HG02763 (cell line): ENCODE results near the gene SLC38A6.
A peak's percentile ranks its signal among the peaks of the same experiment; 100 is the strongest.

Experiments
- ATAC-seq: cut with Tn5 transposase; IDR thresholded peaks from one replicate; pipeline ENCODE4 v1.9.1; 2021; ENCODE audit warnings: mild to moderate bottlenecking, moderate library complexity; ENCODE audit not compliant: unreplicated experiment

Gene SLC38A6

DNA sequence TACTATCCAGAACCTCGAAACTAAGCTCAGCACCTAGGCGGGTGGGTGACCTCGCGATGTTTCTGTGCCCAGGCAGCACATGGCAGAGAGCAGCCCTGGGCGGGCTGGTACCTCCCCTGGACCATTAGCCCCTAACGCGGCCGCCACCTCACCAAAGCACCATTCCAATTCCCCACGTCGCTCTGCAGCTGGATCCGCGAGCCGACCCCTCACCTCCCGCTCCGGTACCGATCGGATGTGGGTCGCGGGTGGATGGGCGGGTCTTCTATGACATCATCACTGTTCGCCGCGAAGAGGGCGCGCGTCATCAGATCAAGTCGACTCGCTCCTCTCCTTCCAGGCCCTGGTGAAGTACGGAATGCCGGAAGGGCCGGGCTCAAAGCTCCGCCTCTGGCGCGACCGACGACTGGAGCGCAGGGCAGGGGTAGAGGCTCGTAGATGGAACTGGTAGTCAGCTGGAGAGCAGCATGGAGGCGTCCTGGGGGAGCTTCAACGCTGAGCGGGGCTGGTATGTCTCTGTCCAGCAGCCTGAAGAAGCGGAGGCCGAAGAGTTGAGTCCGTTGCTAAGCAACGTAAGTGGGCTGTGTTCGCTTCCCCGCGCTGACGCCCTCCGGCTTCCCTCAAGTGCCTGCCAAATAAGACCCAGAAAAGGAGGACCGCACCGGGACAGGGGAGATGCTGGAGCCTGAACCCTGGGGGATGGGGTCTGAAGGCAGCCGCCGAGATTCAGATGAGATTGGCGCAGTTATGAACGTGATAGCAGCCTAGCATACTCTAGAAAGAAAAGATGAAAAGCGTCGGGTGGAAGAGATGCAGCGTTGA lies at the start of gene SLC38A6, which contains the start of gene TRMT5:
SLC38A6 (plus strand) TSS at position 435 of the 822 bp plus-strand sequence; CDS start at position 468, 33 bp downstream.
TRMT5 (minus strand) TSS at position 269 of the 822 bp plus-strand sequence; CDS start at position 163, 106 bp downstream.
- peak; percentile 91 for ATAC-seq

DNA sequence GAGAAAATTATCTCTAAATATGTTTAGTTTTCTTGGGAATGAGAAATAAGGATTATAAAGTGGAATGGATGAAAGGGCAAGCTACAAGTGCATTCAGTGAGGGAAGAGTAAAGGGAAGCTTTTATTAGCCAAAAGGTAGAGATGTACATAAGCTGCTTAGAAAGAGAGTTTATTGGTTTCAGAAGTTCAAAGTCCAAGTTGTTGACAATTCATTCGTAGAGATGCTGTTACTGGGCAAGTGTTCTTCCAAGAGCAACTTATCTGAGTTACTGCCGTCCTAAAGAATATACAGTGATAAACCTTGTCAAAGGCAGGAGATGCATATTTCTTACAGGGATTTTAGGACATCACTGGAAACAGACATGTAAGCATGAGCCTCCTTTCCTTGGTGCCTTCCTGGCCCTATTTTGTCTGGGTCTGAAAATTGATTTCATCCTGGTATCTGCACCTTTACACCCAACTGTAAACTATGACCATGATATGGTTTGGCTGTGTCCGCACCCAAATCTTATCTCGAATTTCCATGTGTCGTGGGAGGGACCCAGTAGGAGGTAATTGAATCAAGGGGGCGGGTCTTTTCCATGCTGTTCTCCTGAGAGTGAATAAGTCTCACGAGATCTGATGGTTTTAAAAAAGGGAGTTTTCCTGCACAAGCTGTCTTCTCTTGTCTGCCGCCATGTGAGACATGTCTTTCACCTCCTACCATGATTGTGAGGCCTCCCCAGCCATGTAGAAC lies 47.0 kb upstream of the SLC38A6 start:
- ATAC-seq: no peak

DNA sequence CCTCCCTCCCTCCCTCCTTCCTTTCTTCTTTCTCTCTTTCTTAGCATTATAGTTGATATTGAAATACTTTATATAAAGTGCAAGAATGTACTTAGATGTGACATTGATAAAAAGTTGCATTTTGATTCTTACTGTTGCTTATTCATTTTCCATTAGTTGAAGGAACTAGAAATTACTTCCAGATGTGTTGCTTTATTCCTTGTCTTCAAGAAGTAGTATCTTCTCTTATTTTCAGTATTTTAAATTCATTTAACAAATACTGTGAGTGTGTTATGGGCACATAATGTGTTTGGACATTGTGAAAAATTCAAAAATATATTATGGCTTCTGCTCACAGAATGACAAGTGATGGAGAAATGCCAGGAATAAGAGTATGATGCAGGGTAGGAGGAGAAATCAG lies 45.7 kb upstream of the SLC38A6 start:
- ATAC-seq: no peak

DNA sequence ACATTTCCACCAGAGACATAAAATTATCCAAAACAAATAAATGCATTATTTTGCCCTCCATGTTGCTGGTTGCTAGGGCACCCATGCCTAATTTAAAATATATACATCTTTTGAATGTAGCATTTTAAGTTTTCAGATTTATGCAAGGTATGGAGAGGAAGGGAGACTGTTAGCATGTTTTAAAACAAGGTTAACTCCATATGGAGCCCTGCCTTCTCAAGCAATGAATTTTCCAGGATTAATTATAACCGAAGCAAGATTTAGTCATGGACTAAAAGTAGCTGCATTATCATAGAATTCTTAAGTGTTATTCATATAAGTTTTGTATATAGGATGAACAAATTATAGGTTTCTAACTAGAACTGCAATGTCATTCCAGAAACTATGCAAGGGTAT lies 37.4 kb upstream of the SLC38A6 start:
- ATAC-seq: no peak

DNA sequence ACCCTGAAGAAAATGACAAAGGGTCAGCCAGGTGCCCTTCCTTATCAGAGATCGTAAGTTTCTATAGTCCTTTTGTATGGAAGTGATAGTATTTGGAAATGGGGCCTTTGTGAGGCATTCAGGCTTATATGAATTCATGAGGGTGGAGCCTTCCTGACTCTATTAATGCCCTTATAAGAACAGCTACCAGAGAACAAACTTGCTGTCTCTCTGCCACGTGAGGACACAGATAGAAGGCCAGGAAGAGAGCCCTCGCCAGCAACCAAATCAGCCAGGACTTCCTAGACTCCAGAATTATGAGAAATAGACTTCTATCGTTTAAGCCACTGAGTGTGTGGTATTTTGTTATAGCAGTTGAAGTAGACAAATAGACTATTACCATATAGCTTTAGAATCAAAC lies 36.8 kb upstream of the SLC38A6 start:
- ATAC-seq: no peak

DNA sequence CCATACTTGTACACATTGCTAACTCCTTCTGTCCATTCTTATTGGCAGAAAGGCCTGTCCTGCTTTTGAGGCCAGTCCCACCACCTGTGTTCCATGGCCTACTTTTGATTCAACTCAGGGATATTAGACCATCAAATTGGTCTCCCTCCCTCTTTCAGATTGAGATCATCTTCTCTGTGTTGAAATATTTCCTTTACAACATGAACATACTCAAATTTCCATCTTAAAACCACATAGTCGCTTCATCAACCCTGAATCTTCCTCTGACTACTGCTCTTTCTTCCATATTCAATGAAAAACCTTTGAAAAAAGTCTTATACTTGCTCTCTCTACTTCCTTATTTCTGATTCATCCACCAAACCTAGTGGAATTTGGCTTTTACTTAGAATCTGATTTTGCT lies 35.1 kb upstream of the SLC38A6 start:
- no peak for ATAC-seq

DNA sequence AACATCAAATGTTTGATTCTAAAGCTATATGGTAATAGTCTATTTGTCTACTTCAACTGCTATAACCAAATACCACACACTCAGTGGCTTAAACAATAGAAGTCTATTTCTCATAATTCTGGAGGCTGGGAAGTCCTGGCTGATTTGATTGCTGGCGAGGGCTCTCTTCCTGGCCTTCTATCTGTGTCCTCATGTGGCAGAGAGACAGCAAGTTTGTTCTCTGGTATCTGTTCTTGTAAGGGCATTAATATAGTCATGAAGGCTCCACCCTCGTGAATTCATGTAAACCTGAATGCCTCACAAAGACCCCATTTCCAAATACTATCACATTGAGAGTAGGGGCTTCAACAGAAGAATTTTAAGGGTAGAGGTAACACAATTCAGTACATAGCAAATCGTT lies 34.3 kb upstream of the SLC38A6 start:
- no peak for ATAC-seq

DNA sequence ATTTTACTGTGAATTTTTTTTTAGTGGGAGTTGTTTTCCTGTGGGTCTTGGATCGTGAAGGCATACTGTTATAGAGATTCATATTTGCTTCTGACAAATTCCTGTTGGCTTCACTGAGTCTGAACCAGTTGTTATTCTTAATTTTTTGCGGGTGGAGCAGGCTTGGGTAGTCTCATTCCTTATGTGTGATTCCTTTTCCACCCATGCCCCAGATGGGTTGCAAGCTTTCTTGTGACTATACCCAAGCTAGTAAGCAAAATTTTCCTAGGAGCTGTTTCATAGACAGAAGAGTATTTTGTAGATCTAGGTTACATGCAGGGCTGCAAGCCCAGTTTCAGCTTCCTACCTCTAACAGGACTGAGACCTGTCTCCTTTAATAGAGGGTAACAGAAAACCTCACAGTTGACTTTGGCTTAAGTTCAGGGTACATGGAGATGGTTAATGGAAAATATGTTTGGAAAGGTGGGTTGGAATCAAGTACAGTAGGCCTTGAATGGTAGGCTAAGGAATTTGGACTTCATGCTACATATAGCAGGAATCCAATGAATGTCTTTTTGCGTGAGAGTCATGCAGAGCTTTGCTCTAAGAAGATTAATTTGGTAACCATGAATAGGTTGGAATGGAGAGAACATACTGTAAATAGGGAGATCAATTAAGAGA lies 29.1 kb upstream of the SLC38A6 start:
- no peak for ATAC-seq

DNA sequence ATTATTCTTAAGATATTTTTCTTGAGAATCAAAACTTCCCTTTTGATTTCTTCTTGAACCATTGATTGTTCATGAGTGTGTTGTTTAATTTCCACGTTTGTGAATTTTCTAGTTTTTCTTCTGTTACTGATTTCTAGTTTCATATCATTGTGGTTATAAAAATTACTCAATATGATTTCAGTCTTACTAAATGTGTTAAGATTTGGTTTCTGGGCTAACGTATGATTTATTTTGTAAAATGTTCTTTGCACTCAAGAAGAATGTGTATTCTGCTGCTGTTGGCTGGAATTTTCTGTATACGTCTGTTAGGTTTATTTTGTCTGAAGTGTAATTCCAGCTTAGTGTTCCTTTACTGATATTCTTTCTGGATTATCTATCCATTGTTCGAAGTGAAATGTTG lies 24.8 kb upstream of the SLC38A6 start:
- ATAC-seq: no peak

DNA sequence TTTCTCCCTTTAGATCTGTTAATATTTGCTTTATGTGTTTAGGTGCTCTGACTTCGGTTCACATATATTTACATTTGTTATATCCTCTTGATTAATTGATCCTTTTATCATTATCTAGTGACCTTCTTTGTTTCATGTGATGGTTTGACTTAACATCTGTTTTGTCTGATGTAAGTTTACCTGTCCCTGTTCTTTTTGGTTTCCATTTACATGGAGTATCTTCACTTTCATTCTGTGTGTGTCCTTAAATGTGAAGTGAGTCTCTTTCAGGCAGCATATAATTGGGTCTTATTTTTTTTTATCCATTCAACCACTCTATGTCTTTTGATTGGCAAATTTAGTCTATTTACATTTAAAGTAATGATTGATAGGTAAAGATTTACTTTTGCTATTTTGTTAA lies 24.4 kb upstream of the SLC38A6 start:
- no peak for ATAC-seq

DNA sequence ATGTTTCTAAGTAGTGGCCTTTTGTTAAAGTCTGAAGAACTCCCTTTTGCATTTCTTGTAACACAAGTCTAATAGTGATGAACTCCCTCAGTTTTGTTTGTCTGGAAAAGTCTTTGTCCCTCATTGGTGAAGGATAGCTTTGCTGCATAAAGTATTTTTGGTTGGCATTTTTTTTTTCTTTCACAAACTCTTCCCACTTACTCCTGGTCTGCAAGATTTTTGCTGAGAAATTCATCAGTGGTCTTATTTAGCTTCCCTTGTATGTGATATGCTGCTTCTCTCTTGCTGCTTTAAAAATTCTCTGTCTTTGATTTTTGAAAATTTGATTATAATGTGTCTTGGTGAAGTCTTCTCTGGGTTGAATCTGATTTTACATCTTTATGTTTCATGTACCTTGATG lies 22.9 kb upstream of the SLC38A6 start:
- no peak for ATAC-seq

DNA sequence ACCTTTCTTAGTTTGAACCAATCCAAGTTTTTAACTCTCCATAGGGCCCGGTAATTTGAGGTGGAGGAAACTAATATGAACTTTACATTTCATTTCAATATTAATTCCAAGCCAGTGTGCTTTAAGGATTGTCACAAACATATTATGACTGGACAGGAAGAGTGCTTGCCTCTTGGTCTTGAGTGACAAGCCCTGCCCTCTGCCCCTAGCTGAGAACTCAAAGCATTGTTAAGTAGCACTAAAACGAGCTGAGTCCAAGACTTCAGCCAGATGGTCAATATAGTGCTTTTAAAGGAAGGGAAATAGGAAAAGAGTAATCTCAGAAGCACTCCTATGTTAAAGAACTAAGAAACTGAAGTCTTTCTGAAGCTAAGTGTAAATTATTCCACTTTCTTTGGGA lies 17.3 kb upstream of the SLC38A6 start:
- ATAC-seq: no peak

DNA sequence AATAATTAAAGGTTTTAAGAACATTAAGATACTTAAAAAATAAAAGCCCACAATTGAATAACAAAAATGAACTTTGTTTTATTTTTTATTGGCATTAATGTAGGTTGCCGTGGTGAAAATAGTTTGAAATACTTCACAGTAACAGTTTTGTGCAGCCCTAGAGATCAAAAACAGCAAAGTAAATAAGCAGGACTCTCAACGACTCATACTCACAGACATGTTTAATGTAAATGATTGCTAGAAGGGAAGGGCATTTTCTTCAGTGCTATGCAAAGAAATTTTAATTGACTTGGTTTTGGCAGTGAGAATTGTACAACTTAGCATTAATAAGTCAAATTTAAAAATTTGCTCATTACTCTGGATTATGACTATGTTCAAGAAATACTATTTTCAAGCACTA lies 16.1 kb upstream of the SLC38A6 start:
- no peak for ATAC-seq

DNA sequence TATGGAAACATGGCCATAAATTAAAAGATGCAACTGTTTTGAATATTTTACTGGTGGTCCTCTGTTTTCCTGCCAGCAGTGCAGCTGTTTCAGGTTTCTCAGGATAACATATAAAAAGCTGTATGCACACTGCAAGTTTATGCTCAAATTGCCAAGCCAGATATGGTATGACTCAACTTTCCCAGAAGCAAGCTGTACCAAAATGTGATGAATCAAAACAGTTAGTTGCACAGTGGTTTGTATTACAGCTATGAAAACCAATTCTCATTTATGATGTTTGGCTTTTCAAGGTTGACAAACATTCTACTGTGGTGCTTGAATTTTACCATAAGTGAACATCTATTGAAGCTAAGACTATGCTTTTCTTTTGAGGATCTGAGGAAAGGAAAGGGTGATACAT lies 15.6 kb upstream of the SLC38A6 start:
- no peak for ATAC-seq

DNA sequence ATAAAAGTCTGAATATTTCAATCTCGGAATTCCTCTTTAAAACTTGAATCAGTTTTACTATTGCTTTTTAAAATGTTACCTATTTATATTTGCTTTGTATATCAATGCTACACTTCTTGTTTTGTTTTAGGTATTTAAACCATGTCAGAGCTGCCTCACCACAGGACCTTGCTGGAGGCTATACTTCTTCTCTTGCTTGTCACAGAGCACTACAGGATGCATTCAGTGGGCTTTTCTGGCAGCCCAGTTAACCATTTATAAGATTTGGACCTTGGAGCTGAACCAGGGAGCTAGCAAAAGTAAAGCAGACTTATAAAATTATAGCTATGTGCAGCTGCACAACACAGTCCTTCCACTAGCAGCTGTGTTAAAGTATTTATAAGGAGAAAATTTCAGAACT lies 12.9 kb upstream of the SLC38A6 start:
- no peak for ATAC-seq

DNA sequence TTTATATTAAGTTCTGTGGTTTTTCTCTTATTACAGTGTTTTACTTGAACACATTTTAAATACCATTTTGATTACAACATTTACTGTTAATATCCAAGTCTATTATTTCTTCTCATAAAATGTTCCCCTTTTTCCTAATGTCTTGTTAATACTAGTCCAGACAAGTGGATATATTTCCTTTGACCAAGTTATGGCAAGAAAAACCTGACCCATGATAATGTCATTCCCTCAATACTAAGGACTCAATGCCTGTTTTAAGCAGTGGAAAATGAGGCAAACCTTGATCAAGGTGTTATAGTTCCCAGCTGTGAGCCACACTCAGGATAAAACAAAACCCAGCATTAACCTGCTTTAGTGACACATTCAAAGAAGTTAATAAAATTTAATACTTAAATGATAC lies 12.4 kb upstream of the SLC38A6 start:
- no peak for ATAC-seq

DNA sequence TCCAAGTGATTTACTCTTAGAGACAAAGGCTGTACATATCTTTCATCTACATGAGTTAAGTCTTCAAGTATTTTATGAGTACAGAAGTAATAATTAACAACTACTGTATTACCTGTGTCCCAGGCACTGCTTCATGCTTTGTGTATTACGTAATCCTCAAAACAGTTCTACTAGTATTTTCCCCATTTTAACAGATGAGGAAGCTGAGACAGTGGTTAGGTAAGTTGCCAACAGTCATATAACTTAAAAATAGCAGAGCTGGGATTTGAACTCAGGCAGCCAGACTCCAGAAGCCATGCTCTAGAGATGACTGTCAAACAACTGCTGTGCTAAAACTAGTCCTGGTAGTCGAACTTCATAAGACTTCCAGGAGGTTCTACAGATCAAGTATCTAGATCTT lies 10.9 kb upstream of the SLC38A6 start:
- no peak for ATAC-seq

DNA sequence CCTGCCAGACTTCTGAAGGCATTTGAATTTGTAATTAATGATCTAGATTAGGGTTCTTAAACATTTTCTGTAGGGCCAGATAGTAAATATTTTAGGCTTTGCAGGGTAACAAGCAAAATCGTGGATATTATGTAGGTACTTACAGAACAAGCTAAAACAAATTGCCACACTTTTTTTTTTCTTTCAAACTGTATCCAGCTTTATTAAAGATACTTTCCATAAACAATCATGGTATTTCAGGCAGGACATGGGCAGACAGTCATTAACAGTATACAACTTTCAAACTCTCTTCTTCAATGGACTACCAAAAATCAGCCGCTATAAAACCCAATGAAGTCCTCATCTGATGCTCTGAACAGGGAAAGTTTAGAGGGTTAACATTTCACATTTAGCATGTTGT lies 9.8 kb upstream of the SLC38A6 start:
- no peak for ATAC-seq

DNA sequence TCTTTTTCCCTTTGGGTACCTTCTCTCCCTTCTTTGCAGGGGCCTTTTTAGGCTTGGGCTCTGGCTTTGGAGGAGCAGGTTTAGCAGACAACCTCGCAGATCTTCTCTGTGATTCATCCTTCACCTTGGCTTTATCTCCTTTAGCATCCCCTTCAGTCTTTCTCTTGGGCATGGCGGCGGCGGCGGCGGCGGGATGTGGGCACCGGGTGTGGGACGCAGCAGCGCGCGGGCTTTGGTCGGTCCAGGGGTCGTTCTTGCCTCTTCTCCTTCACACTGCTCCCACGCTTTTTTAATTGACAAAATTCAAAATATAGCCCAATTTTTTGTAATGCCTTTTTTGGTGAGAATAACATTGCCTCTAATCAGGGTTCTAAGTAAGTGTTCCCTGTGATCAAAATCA lies 8.8 kb upstream of the SLC38A6 start:
- no peak for ATAC-seq

DNA sequence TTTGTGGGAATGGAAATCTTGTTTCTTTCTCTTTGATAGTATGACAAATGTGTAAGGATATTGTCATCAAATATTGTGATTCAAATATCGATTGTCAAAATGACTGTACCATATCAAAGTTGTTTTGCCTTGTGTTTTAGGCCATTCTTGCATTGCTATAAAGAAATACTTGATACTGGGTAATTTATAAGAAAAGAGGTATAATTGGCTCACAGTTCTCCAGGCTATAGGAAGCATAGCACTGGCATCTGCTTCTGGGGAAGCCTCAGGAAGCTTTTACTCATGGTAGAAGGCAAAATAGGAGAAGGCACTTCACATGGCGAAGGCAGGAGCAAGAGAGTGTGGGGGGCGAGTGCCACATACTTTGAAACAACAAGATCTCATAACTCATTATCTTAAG lies 8.0 kb upstream of the SLC38A6 start:
- no peak for ATAC-seq

DNA sequence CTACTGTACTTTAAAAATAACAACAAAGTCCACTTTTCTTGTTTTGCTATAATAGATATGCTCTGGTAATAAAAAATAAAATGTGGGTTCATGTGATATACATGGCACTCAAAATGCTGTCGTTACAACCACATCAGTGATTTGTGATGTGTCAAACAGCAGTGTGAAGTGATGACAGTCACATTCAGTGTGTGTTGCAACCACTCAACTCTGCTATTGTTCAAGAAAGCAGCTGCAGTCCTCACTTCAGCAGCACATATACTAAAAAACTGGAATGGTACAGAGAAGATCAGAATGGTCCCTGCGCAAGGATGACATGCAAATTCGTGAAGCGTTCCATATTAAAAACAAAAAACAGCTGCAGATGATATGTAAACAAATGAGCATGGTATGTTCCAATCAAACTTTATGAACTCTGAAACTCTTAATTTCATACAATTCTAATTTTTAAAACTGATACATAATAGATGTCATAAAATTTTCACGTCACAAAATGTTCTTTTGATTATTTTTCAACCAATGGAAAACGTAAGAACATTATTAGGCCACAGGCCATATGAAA lies 6.9 kb upstream of the SLC38A6 start:
- ATAC-seq: no peak
